GM12878 (cell line): ENCODE results near the gene HPSE2. TPM values are rescaled to one million over a fixed set of nuclear protein-coding genes. Genes with fewer than 3 reads are reported as not detected.

Experiments used
- ATAC-seq: fragments of 200-7000 bp; cut with Tn5 transposase; 3 replicates; pipeline ENCODE4 v1.9.1; 2020; ENCODE audit warnings: mild to moderate bottlenecking, moderate library complexity
- BruUV-seq: library from RNA; stranded (reverse); fragments of 400-500 nt; replicated peaks from 2 replicates; lab custom pipeline; 2021; lab: Mats Ljungman, UMichigan
- CTCF ChIA-PET: fragments of 300-600 bp; sonication (Branson Sonifier 250); formaldehyde crosslinking; extraction: SDS; loops from one replicate; lab custom pipeline; 2021; ENCODE audit warnings: inconsistent platforms; lab: Yijun Ruan, JAX
- POLR2A ChIA-PET: fragments of 350-600 bp; formaldehyde crosslinking; extraction: SDS; loops from one replicate; lab custom pipeline; 2021; ENCODE audit warnings: inconsistent platforms; lab: Charles Lee
- RAD21 ChIA-PET: fragments of 300-600 bp; sonication (Branson Sonifier 250); formaldehyde crosslinking; loops from one replicate; lab custom pipeline; 2023; ENCODE audit warnings: antibody characterized with exemption; ENCODE audit not compliant: unreplicated experiment; lab: Charles Lee
- SMC1A ChIA-PET: fragments of 300-600 bp; sonication (Branson Sonifier 250); formaldehyde crosslinking; loops from one replicate; lab custom pipeline; 2023; ENCODE audit not compliant: unreplicated experiment, uncharacterized antibody; lab: Charles Lee
- DNase-seq: peaks from one replicate; pipeline ENCODE4 v3.0.0-alpha.2; 2011; ENCODE audit warnings: low read depth, low spot score
- FAIRE-seq: peaks from 3 replicates; lab custom pipeline; 2011; peaks lifted over from hg19 to GRCh38; lab: Jason Lieb, UNC
- H2AFZ ChIP-seq: 2 replicates; pipeline ENCODE4 v1.6.0; 2011; ENCODE audit warnings: low read depth, low read length, control low read depth; ENCODE audit not compliant: control insufficient read depth
- H3K27ac ChIP-seq: 2 replicates; pipeline ENCODE4 v1.5.1; 2011; ENCODE audit warnings: control low read depth; ENCODE audit not compliant: control insufficient read depth, insufficient read depth
- H3K27me3 ChIP-seq, 2 experiments: replicated peaks in 1 of 2; 2 replicates each; pipeline versions ENCODE4 v1.6.0 to v1.6.1; 2011; ENCODE audit warnings: low read length in 1 of 2; ENCODE audit not compliant: control insufficient read depth in 2 of 2, insufficient read depth in 2 of 2
- H3K36me3 ChIP-seq, 2 experiments: 2 replicates each; pipeline ENCODE4 v1.5.1; 2011; ENCODE audit warnings: low read length in 1 of 2; ENCODE audit not compliant: control insufficient read depth in 2 of 2, insufficient read depth in 2 of 2
- H3K4me1 ChIP-seq: 2 replicates; pipeline ENCODE4 v1.6.1; 2011; ENCODE audit warnings: mild to moderate bottlenecking, low read length, moderate library complexity, mixed read lengths; ENCODE audit not compliant: control insufficient read depth, insufficient read depth
- H3K4me2 ChIP-seq: 2 replicates; pipeline ENCODE4 v1.6.0; 2011; ENCODE audit warnings: control low read depth; ENCODE audit not compliant: control insufficient read depth, insufficient read depth
- H3K4me3 ChIP-seq: fragments of 200-600 bp; sonication (generic); 2 replicates; pipeline ENCODE4 v1.5.1; 2016
- H3K79me2 ChIP-seq: 2 replicates; pipeline ENCODE4 v1.6.0; 2011; ENCODE audit warnings: low read length; ENCODE audit not compliant: control insufficient read depth, insufficient read depth
- H3K9ac ChIP-seq: 2 replicates; pipeline ENCODE4 v1.8.0; 2011; ENCODE audit warnings: low read length, control low read depth, mixed read lengths; ENCODE audit not compliant: control insufficient read depth, insufficient read depth
- H3K9me3 ChIP-seq: replicated peaks from 3 replicates; pipeline ENCODE4 v1.5.1; 2011; ENCODE audit warnings: mild to moderate bottlenecking, low read length; ENCODE audit not compliant: control insufficient read depth, insufficient read depth
- H4K20me1 ChIP-seq: 2 replicates; pipeline ENCODE4 v1.6.0; 2011; ENCODE audit not compliant: control insufficient read depth, insufficient read depth
- CHD4 ChIP-seq: fragments of 200-600 bp; sonication (generic); IDR thresholded peaks from 2 replicates; pipeline ENCODE4 v1.6.1; 2016; ENCODE audit warnings: mild to moderate bottlenecking
- EGR1 ChIP-seq, 2 experiments: IDR thresholded peaks; 1 replicate in 1 of 2; 2 replicates in 1 of 2; pipeline ENCODE4 v1.6.1; 2011 to 2012; ENCODE audit warnings: low read depth in 2 of 2, low read length in 2 of 2, borderline replicate concordance in 1 of 2, mild to moderate bottlenecking in 1 of 2, moderate library complexity in 1 of 2
- ETV6 ChIP-seq, 2 experiments: fragments of 450-650 bp in 1 of 2; IDR thresholded peaks in 1 of 2; conservative IDR thresholded peaks in 1 of 2; 2 replicates each; pipeline ENCODE4 v1.6.1; 2014; ENCODE audit warnings: antibody characterized with exemption in 1 of 2, borderline replicate concordance in 1 of 2, low read depth in 1 of 2, mild to moderate bottlenecking in 1 of 2, moderate library complexity in 1 of 2
- HCFC1 ChIP-seq: fragments of 150-350 bp; IDR thresholded peaks from 2 replicates; pipeline ENCODE4 v1.6.1; 2014; ENCODE audit warnings: low read length
- IKZF1 ChIP-seq: fragments of 450-650 bp; conservative IDR thresholded peaks from 2 replicates; pipeline ENCODE4 v1.6.1; 2017; ENCODE audit warnings: antibody characterized with exemption, mild to moderate bottlenecking
- MEF2A ChIP-seq: IDR thresholded peaks from 2 replicates; pipeline ENCODE4 v1.6.1; 2011; ENCODE audit warnings: low read depth, mild to moderate bottlenecking, low read length, moderate library complexity; ENCODE audit not compliant: insufficient read depth
- MYC ChIP-seq: IDR thresholded peaks from 2 replicates; pipeline ENCODE4 v1.6.1; 2011; ENCODE audit warnings: mild to moderate bottlenecking, low read length, moderate library complexity, inconsistent platforms; ENCODE audit not compliant: insufficient read depth, insufficient replicate concordance, insufficient read length, severe bottlenecking
- NR2C2 ChIP-seq: IDR thresholded peaks from 2 replicates; pipeline ENCODE4 v1.6.1; 2011; ENCODE audit warnings: borderline replicate concordance, low read depth; ENCODE audit not compliant: control insufficient read depth, insufficient read length
- PAX5 ChIP-seq: IDR thresholded peaks from 2 replicates; pipeline ENCODE4 v1.6.1; 2011; ENCODE audit warnings: low read depth, low read length, borderline replicate concordance
- PKNOX1 ChIP-seq: fragments of 450-650 bp; IDR thresholded peaks from 2 replicates; pipeline ENCODE4 v1.6.1; 2016; ENCODE audit warnings: mild to moderate bottlenecking
- POLR2AphosphoS2 ChIP-seq: IDR thresholded peaks from 2 replicates; pipeline ENCODE4 v1.6.1; 2011; ENCODE audit warnings: low read depth, mild to moderate bottlenecking, low read length, improper control_type of control experiment, moderate library complexity
- RB1 ChIP-seq: fragments of 450-650 bp; formaldehyde crosslinking; IDR thresholded peaks from 2 replicates; pipeline ENCODE4 v1.6.1; 2017; ENCODE audit warnings: mild to moderate bottlenecking, borderline replicate concordance
- SIX5 ChIP-seq: IDR thresholded peaks from 2 replicates; pipeline ENCODE4 v1.6.1; 2011; ENCODE audit warnings: mild to moderate bottlenecking, low read depth, low read length, moderate library complexity; ENCODE audit not compliant: severe bottlenecking
- ZNF687 ChIP-seq: fragments of 450-650 bp; IDR thresholded peaks from 2 replicates; pipeline ENCODE4 v1.6.1; 2017; ENCODE audit warnings: mild to moderate bottlenecking, moderate library complexity
- WGBS: methylation state at CpG from one replicate; pipeline ENCODE4 v1.1.6; 2016; ENCODE audit warnings: low lambda C conversion rate; ENCODE audit not compliant: insufficient replicate concordance, insufficient coverage; ENCODE audit errors: missing lambda C conversion rate; 5-methylcytosine and 5-hydroxymethylcytosine counted together
- in situ Hi-C: fragments of 300-500 bp; cut with MboI; formaldehyde crosslinking; loops from 9 replicates; pipeline ENCODE4 v1.14.3; 2018; ENCODE audit warnings: mixed read lengths
- intact Hi-C: fragments of 100-400 bp; cut with micrococcal nuclease; formaldehyde crosslinking; loops from one replicate; pipeline ENCODE4 v1.14.2; 2022; ENCODE audit not compliant: unreplicated experiment
- polyA plus RNA-seq, 11 experiments: library from polyadenylated mRNA; depleted of rRNA in 4 of 11; unstranded in 6 of 11; stranded (reverse) in 5 of 11; fragments of >200 nt; fragmentation: Nextera tagmentation in 4 of 11; fragmentation: Illumina TruSeq in 1 of 11; extraction: Ambion mirVana in 4 of 11; extraction: Trizol in 1 of 11; gene quantifications; 1 replicate in 1 of 11; 2 replicates in 10 of 11; pipeline versions ENCODE4 v1.2.1 to v1.2.3, GENCODE V29; 2011 to 2016; ENCODE audit warnings: inconsistent platforms in 2 of 11, missing spikeins in 2 of 11, low read depth in 1 of 11
- total RNA-seq, 4 experiments: library from RNA; depleted of rRNA in 3 of 4; stranded (reverse); fragments of >200 nt in 3 of 4; fragmentation: Illumina TruSeq in 1 of 4; extraction: Trizol in 1 of 4; gene quantifications; 2 replicates each; pipeline versions ENCODE4 v1.2.1 to v1.2.3, GENCODE V29; 2013 to 2021

The HPSE2 gene
- total and polyA plus RNA-seq, 10 of the 15 experiments (the other 5 are each of a cell fraction or from before 2014, with no cell fraction given), result 0.06 TPM; not detected in 9

- in situ Hi-C loops, result no loop called here
- H3K36me3 ChIP-seq, result peaks cover 11 to 14% of the 10 kb centered on the region in 2 experiments
- H4K20me1 ChIP-seq, result no peaks in the 10 kb centered on the region; the same call in 1 of the 2 replicates
- ChIA-PET CTCF (no interaction called here), RAD21 (no interaction called here)
- no peak overlapping the region for H3K9ac ChIP-seq
- H3K4me2 ChIP-seq, result no peak overlapping the region
- no peak for ATAC-seq
- WGBS, result 88% methylated on average over 4 of the region's 4 CpGs
- no peak for TF ChIP-seq POLR2AphosphoS2
- TF ChIP-seq EGR1 (IDR thresholded peaks at IDR 0.05; ENCODE audit: borderline replicate concordance in 1 of 2, low read depth in 2 of 2, low read length in 2 of 2), result no peak
- TF ChIP-seq MEF2A, result no peak
- no peak for TF ChIP-seq SIX5
- TF ChIP-seq PAX5, result no peak
- TF ChIP-seq CHD4, result no peak
- no peak for TF ChIP-seq HCFC1
- no peak for TF ChIP-seq NR2C2
- TF ChIP-seq ETV6 (conservative IDR thresholded peaks at IDR 0.05 in 1 of 2, IDR thresholded peaks at IDR 0.05 in 1 of 2; ENCODE audit: borderline replicate concordance in 1 of 2, low read depth in 1 of 2), result no peak
- no peak for TF ChIP-seq ZNF687
- TF ChIP-seq IKZF1, result no peak
- TF ChIP-seq PKNOX1, result no peak
- TF ChIP-seq MYC, result no peak
- TF ChIP-seq RB1, result no peak
- TF ChIP-seq, all 136 proteins: peak for 0
- no TSS peak for BruUV-seq
- Histone ChIP-seq H3K9me3 (no peaks in the 10 kb centered on the region; the same call in 2 of the 3 replicates), H3K79me2 (peaks cover 3% of the 10 kb centered on the region; the same call in 1 of the 2 replicates), H2AFZ (no peak overlapping the region), H3K4me3 (no peak overlapping the region), H3K4me1 (no peaks in the 10 kb centered on the region), H3K27ac (no peak overlapping the region), H3K27me3 (no peaks in the 10 kb centered on the region)
- DNase-seq (no peak), FAIRE-seq (no peak)
- intact Hi-C loops, result no loop called here
- SMC1A ChIA-PET, result no interaction called here
- POLR2A ChIA-PET, result no interaction called here
Measured at GRCh38 chr10:98438715-98439114, 796.9 kb downstream of the HPSE2 start.
